Left lung (tissue), 10 donors: ENCODE data around the gene IKZF3. TPM values are rescaled to one million over a fixed set of nuclear protein-coding genes. Genes with fewer than 3 reads are reported as not detected.
A peak's percentile ranks its signal among the peaks of the same experiment; 100 is the strongest.

Experiments used
- ATAC-seq: fragments of 200-7000 bp; cut with Tn5 transposase; one replicate; pipeline ENCODE4 v1.9.1; 2020; ENCODE audit warnings: moderate library complexity
- DNase-seq, 4 donors: peaks; one replicate each; pipeline ENCODE4 v3.0.0-alpha.2; 2013 to 2020
- H3K27ac ChIP-seq, 2 donors: fragments of 200-600 bp; sonication (generic) in 1 of 2; one replicate each; pipeline versions ENCODE4 v1.5.0 to v1.8.0; 2020 to 2021
- H3K27me3 ChIP-seq, 2 donors: fragments of 200-600 bp; sonication (generic) in 1 of 2; one replicate each; pipeline versions ENCODE4 v1.5.0 to v1.8.0; 2020 to 2021
- H3K36me3 ChIP-seq, 2 donors: fragments of 200-600 bp; sonication (generic) in 1 of 2; one replicate each; pipeline versions ENCODE4 v1.5.0 to v1.8.0; 2020 to 2021
- H3K4me1 ChIP-seq, 2 donors: fragments of 200-600 bp; one replicate each; pipeline ENCODE4 v1.8.0; 2021
- H3K4me3 ChIP-seq, 2 donors: fragments of 200-600 bp; sonication (generic) in 1 of 2; one replicate each; pipeline versions ENCODE4 v1.5.0 to v1.8.0; 2020 to 2021; ENCODE audit warnings: mild to moderate bottlenecking in 1 of 2
- H3K9me3 ChIP-seq, 2 donors: fragments of 200-600 bp; sonication (generic) in 1 of 2; one replicate each; pipeline versions ENCODE4 v1.5.0 to v1.8.0; 2020 to 2021
- CTCF ChIP-seq, 2 donors: fragments of 200-600 bp; sonication (generic) in 1 of 2; IDR thresholded peaks; one replicate each; pipeline versions ENCODE4 v1.5.0 to v1.8.0; 2021; ENCODE audit warnings: antibody characterized with exemption in 2 of 2
- intact Hi-C, 2 donors: fragments of 100-400 bp; cut with DNase I; formaldehyde crosslinking; loops; one replicate each; pipeline versions ENCODE4 v1.11.2 to v1.14.2; 2022
- polyA plus RNA-seq, 6 donors: library from polyadenylated mRNA; unstranded; fragments of 120-200 nt; gene quantifications; one replicate each; pipeline ENCODE4 v1.2.1, GENCODE V29; 2013; ENCODE audit not compliant: insufficient read length in 6 of 6
- total RNA-seq, 2 donors: library from RNA; stranded (reverse); fragmentation: NEBNext Ultra II Directional; extraction: Animal tissue kit (Norgen Biotek cat#: 25700); gene quantifications; one replicate each; pipeline ENCODE4 v1.2.1, GENCODE V29; 2021
- donor health status: DM: no; HTN: yes; CAD: no.
- donor health status: DM: no; HTN: no; CAD: no.

IKZF3 gene
- total and polyA plus RNA-seq, 8 donors: 1.2 to 6.6 (median 1.7) TPM

GRCh38 chr17:39774047-39774446, 90.1 kb downstream of the IKZF3 start:
- no peak overlapping the region for H3K27ac ChIP-seq
- H3K9me3 ChIP-seq: no peaks in the 10 kb centered on the region
- ATAC-seq (no peak), DNase-seq (no peak)
- no peaks in the 10 kb centered on the region for H3K36me3 ChIP-seq
- no peak overlapping the region for H3K4me3 ChIP-seq
- intact Hi-C loops: no loop called here
- TF ChIP-seq CTCF (IDR thresholded peaks at IDR 0.05): no peak
- H3K4me1 ChIP-seq: peaks cover 0 to 8% of the 10 kb centered on the region in 2 donors
- peaks cover 0 to 22% of the 10 kb centered on the region in 2 donors for H3K27me3 ChIP-seq

- no peak overlapping the region for H3K4me3 ChIP-seq
- H3K4me1 ChIP-seq: peaks cover 0 to 8% of the 10 kb centered on the region in 2 donors
- intact Hi-C loops: no loop called here
- DNase-seq: no peak
- H3K36me3 ChIP-seq: no peaks in the 10 kb centered on the region
- no peak for ATAC-seq
- peaks cover 0 to 14% of the 10 kb centered on the region in 2 donors for H3K27me3 ChIP-seq
- H3K27ac ChIP-seq: peak overlapping the region in 1 of 2 donors; percentile 19
- no peak for TF ChIP-seq CTCF (IDR thresholded peaks at IDR 0.05)
- H3K9me3 ChIP-seq: no peaks in the 10 kb centered on the region
These were observed 90.9 kb downstream of the IKZF3 start for GRCh38 chr17:39772987-39773934.

GRCh38 chr17:39772415-39772814, 91.7 kb downstream of the IKZF3 start:
- no peak for ATAC-seq
- peak overlapping the region in 1 of 2 donors; percentile 19 for H3K27ac ChIP-seq
- peaks cover 0 to 8% of the 10 kb centered on the region in 2 donors for H3K4me1 ChIP-seq
- no peak for DNase-seq
- no peaks in the 10 kb centered on the region for H3K36me3 ChIP-seq
- intact Hi-C loops: no loop called here
- H3K4me3 ChIP-seq: no peak overlapping the region
- TF ChIP-seq CTCF (IDR thresholded peaks at IDR 0.05): no peak
- no peaks in the 10 kb centered on the region for H3K9me3 ChIP-seq
- H3K27me3 ChIP-seq: peaks cover 0 to 14% of the 10 kb centered on the region in 2 donors

- Histone ChIP-seq H3K27ac (no peak overlapping the region), H3K4me1 (peaks cover 0 to 8% of the 10 kb centered on the region in 2 donors), H3K4me3 (no peak overlapping the region), H3K27me3 (peaks cover 0 to 4% of the 10 kb centered on the region in 2 donors), H3K36me3 (no peaks in the 10 kb centered on the region), H3K9me3 (no peaks in the 10 kb centered on the region)
- intact Hi-C loops: no loop called here
- no peak for TF ChIP-seq CTCF (IDR thresholded peaks at IDR 0.05)
- no peak for DNase-seq
- no peak for ATAC-seq
These were observed 94.0 kb downstream of the IKZF3 start for GRCh38 chr17:39769974-39770587.

GRCh38 chr17:39767147-39767546, 97.0 kb downstream of the IKZF3 start:
- intact Hi-C loops: no loop called here
- ATAC-seq: no peak

More at GRCh38 chr17:39767147-39767546, 97.0 kb downstream of the IKZF3 start:
- H3K27me3 ChIP-seq: no peaks in the 10 kb centered on the region
- no peaks in the 10 kb centered on the region for H3K36me3 ChIP-seq
- DNase-seq: no peak
- no peak overlapping the region for H3K27ac ChIP-seq
- no peak for TF ChIP-seq CTCF (IDR thresholded peaks at IDR 0.05)
- H3K4me1 ChIP-seq: no peaks in the 10 kb centered on the region
- H3K4me3 ChIP-seq: no peak overlapping the region
- H3K9me3 ChIP-seq: no peaks in the 10 kb centered on the region
